HepG2 (cell line): ENCODE results near the gene ZNF747. TPM values are rescaled to one million over a fixed set of nuclear protein-coding genes. Genes with fewer than 3 reads are reported as not detected.
A peak's percentile ranks its signal among the peaks of the same experiment; 100 is the strongest.
"Not testable (repeated sequence)": the region's sequence is repeated elsewhere in the genome, so short reads cannot be mapped to it uniquely, and the experiment has no call there.

Experiments used
- CREM ChIP-seq, 2 experiments: sonication (generic) in 1 of 2; formaldehyde crosslinking in 1 of 2; IDR thresholded peaks; 2 replicates each; pipeline versions ENCODE4 v1.4.0 to v1.6.1; 2016 to 2020; ENCODE audit warnings: antibody characterized with exemption in 1 of 2, mild to moderate bottlenecking in 1 of 2, missing genetic modification reagents in 1 of 2
- ELF4 ChIP-seq: sonication (generic); formaldehyde crosslinking; IDR thresholded peaks from 2 replicates; pipeline ENCODE4 v1.5.0; 2020; ENCODE audit warnings: missing genetic modification reagents, mild to moderate bottlenecking, moderate library complexity, borderline replicate concordance
- HDAC2 ChIP-seq: sonication (generic); formaldehyde crosslinking; IDR thresholded peaks from 2 replicates; pipeline ENCODE4 v1.4.0; 2020; ENCODE audit warnings: missing genetic modification reagents
- HMG20A ChIP-seq: IDR thresholded peaks from 2 replicates; pipeline ENCODE4 v1.6.1; 2016; ENCODE audit warnings: borderline replicate concordance
- HOXA3 ChIP-seq: sonication (generic); formaldehyde crosslinking; IDR thresholded peaks from 2 replicates; pipeline ENCODE4 v1.5.0; 2020; ENCODE audit warnings: missing genetic modification reagents
- JDP2 ChIP-seq: sonication (generic); formaldehyde crosslinking; IDR thresholded peaks from 2 replicates; pipeline ENCODE4 v1.8.1; 2022; ENCODE audit warnings: missing genetic modification reagents, borderline replicate concordance
- POGZ ChIP-seq: sonication (generic); formaldehyde crosslinking; IDR thresholded peaks from 2 replicates; pipeline ENCODE4 v1.4.0; 2020; ENCODE audit warnings: mild to moderate bottlenecking, missing genetic modification reagents
- SP4 ChIP-seq: sonication (generic); formaldehyde crosslinking; IDR thresholded peaks from 2 replicates; pipeline ENCODE4 v1.8.1; 2023; ENCODE audit warnings: mild to moderate bottlenecking, missing genetic modification reagents
- ZEB1 ChIP-seq: IDR thresholded peaks from 2 replicates; pipeline ENCODE4 v1.6.1; 2012; ENCODE audit warnings: mild to moderate bottlenecking, low read depth, inconsistent platforms; ENCODE audit not compliant: insufficient replicate concordance
- ZMYM4 ChIP-seq: sonication (generic); formaldehyde crosslinking; IDR thresholded peaks from 2 replicates; pipeline ENCODE4 v1.8.1; 2023; ENCODE audit warnings: mild to moderate bottlenecking, missing genetic modification reagents
- ZNF564 ChIP-seq: sonication (generic); formaldehyde crosslinking; IDR thresholded peaks from 2 replicates; pipeline ENCODE4 v1.8.1; 2023; ENCODE audit warnings: mild to moderate bottlenecking, missing genetic modification reagents
- ZNF816 ChIP-seq: sonication (generic); formaldehyde crosslinking; IDR thresholded peaks from 2 replicates; pipeline ENCODE4 v1.8.0; 2022; ENCODE audit warnings: missing genetic modification reagents, mild to moderate bottlenecking, borderline replicate concordance
- polyA plus RNA-seq, 8 experiments: library from polyadenylated mRNA; depleted of rRNA in 3 of 8; stranded (reverse) in 7 of 8; unstranded in 1 of 8; fragments of >200 nt; fragmentation: Illumina TruSeq in 4 of 8; extraction: Trizol in 4 of 8; gene quantifications; 2 replicates each; pipeline versions ENCODE4 v1.2.1 to v1.2.3, GENCODE V29; 2011 to 2016; ENCODE audit warnings: low read depth in 4 of 8, missing spikeins in 1 of 8, mixed read lengths in 1 of 8; ENCODE audit not compliant: insufficient read depth in 1 of 8
- total RNA-seq, 5 experiments: library from RNA; depleted of rRNA; stranded (reverse); fragments of >200 nt; fragmentation: Illumina TruSeq; extraction: Trizol; gene quantifications; 2 replicates each; pipeline ENCODE4 v1.2.3, GENCODE V29; 2016; ENCODE audit warnings: low read depth in 1 of 5
- TF ChIP-seq, protein P1 (sequence below): sonication (generic); formaldehyde crosslinking; IDR thresholded peaks from 2 replicates; pipeline ENCODE4 v1.8.0; 2022; ENCODE audit warnings: missing genetic modification reagents, mild to moderate bottlenecking, moderate library complexity, borderline replicate concordance
- TF ChIP-seq, protein P2 (sequence below): sonication (generic); formaldehyde crosslinking; conservative IDR thresholded peaks from 2 replicates; pipeline ENCODE4 v1.8.1; 2023; ENCODE audit warnings: missing genetic modification reagents
- TF ChIP-seq, protein P3 (sequence below): sonication (generic); formaldehyde crosslinking; IDR thresholded peaks from 2 replicates; pipeline ENCODE4 v1.5.1; 2020; ENCODE audit warnings: mild to moderate bottlenecking, missing genetic modification reagents, borderline replicate concordance
- TF ChIP-seq, protein P4 (sequence below): sonication (generic); formaldehyde crosslinking; IDR thresholded peaks from 2 replicates; pipeline ENCODE4 v1.5.1; 2020; ENCODE audit warnings: missing genetic modification reagents, mild to moderate bottlenecking, borderline replicate concordance

Gene ZNF747
- total and polyA plus RNA-seq, 2 of the 13 experiments (the other 11 are each of a cell fraction or from before 2014, with no cell fraction given): 7.2 to 10.2 TPM

DNA sequence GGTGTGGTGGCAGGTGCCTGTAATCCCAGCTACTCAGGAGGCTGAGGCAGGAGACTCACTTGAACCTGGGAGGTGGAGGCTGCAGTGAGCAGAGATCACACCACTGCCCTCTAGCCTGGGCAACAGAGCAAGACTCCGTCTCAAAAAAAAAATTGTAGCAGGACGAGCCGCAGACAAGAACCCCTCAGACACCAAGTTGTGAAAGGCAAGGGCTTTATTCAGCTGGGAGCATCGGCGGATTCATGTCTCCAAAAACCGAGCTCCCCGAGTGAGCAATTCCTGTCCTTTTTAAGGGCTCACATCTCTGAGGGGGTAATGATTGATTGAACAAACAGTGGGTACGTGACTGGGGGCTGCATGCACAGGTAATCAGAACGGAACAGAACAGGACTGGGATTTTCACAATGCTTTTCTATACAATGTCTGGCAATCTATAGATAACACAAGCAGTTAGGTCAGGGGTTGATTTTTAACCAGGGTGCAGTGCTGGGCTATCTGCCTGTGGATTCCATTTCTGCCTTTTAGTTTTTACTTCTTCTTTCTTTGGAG is 6.3 kb upstream of the ZNF747 start (continued):
- peak; percentile 89; the same call in 1 of the 2 replicates for TF ChIP-seq ZNF816
- TF ChIP-seq, protein P1, sequence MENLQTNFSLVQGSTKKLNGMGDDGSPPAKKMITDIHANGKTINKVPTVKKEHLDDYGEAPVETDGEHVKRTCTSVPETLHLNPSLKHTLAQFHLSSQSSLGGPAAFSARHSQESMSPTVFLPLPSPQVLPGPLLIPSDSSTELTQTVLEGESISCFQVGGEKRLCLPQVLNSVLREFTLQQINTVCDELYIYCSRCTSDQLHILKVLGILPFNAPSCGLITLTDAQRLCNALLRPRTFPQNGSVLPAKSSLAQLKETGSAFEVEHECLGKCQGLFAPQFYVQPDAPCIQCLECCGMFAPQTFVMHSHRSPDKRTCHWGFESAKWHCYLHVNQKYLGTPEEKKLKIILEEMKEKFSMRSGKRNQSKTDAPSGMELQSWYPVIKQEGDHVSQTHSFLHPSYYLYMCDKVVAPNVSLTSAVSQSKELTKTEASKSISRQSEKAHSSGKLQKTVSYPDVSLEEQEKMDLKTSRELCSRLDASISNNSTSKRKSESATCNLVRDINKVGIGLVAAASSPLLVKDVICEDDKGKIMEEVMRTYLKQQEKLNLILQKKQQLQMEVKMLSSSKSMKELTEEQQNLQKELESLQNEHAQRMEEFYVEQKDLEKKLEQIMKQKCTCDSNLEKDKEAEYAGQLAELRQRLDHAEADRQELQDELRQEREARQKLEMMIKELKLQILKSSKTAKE (CRISPR knock-in tag): peak; percentile 92
- 0 out of 2 replicates have a peak, but pooled peaks have one; percentile 38 for TF ChIP-seq SP4 (CRISPR knock-in tag)
- TF ChIP-seq JDP2 (CRISPR knock-in tag): peak; percentile 38; the same call in 1 of the 2 replicates
- peak; percentile 86 for TF ChIP-seq ZEB1
- TF ChIP-seq HMG20A (CRISPR knock-in tag): 0 out of 2 replicates have a peak, but pooled peaks have one; percentile 15
- TF ChIP-seq HDAC2 (CRISPR knock-in tag): peak; percentile 92
- TF ChIP-seq ZMYM4 (CRISPR knock-in tag): peak; percentile 54; the same call in 1 of the 2 replicates
- peak; percentile 80 for TF ChIP-seq POGZ (CRISPR knock-in tag)
- peak; percentile 78 for TF ChIP-seq ZNF564 (CRISPR knock-in tag)
- TF ChIP-seq HOXA3 (CRISPR knock-in tag): peak; percentile 88
- peak; percentile 72; the same call in 1 of the 2 replicates for TF ChIP-seq ELF4 (CRISPR knock-in tag)
- TF ChIP-seq, protein P2, sequence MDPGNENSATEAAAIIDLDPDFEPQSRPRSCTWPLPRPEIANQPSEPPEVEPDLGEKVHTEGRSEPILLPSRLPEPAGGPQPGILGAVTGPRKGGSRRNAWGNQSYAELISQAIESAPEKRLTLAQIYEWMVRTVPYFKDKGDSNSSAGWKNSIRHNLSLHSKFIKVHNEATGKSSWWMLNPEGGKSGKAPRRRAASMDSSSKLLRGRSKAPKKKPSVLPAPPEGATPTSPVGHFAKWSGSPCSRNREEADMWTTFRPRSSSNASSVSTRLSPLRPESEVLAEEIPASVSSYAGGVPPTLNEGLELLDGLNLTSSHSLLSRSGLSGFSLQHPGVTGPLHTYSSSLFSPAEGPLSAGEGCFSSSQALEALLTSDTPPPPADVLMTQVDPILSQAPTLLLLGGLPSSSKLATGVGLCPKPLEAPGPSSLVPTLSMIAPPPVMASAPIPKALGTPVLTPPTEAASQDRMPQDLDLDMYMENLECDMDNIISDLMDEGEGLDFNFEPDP (CRISPR knock-in tag): 0 out of 2 replicates have a peak, but pooled peaks have one; percentile 41
- TF ChIP-seq, protein P3, sequence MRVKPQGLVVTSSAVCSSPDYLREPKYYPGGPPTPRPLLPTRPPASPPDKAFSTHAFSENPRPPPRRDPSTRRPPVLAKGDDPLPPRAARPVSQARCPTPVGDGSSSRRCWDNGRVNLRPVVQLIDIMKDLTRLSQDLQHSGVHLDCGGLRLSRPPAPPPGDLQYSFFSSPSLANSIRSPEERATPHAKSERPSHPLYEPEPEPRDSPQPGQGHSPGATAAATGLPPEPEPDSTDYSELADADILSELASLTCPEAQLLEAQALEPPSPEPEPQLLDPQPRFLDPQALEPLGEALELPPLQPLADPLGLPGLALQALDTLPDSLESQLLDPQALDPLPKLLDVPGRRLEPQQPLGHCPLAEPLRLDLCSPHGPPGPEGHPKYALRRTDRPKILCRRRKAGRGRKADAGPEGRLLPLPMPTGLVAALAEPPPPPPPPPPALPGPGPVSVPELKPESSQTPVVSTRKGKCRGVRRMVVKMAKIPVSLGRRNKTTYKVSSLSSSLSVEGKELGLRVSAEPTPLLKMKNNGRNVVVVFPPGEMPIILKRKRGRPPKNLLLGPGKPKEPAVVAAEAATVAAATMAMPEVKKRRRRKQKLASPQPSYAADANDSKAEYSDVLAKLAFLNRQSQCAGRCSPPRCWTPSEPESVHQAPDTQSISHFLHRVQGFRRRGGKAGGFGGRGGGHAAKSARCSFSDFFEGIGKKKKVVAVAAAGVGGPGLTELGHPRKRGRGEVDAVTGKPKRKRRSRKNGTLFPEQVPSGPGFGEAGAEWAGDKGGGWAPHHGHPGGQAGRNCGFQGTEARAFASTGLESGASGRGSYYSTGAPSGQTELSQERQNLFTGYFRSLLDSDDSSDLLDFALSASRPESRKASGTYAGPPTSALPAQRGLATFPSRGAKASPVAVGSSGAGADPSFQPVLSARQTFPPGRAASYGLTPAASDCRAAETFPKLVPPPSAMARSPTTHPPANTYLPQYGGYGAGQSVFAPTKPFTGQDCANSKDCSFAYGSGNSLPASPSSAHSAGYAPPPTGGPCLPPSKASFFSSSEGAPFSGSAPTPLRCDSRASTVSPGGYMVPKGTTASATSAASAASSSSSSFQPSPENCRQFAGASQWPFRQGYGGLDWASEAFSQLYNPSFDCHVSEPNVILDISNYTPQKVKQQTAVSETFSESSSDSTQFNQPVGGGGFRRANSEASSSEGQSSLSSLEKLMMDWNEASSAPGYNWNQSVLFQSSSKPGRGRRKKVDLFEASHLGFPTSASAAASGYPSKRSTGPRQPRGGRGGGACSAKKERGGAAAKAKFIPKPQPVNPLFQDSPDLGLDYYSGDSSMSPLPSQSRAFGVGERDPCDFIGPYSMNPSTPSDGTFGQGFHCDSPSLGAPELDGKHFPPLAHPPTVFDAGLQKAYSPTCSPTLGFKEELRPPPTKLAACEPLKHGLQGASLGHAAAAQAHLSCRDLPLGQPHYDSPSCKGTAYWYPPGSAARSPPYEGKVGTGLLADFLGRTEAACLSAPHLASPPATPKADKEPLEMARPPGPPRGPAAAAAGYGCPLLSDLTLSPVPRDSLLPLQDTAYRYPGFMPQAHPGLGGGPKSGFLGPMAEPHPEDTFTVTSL (CRISPR knock-in tag): peak; percentile 88
- peak; percentile 72 for TF ChIP-seq CREM (IDR thresholded peaks at IDR 0.05)
- TF ChIP-seq CREM (CRISPR knock-in tag; IDR thresholded peaks at IDR 0.05): not testable (repeated sequence)
- TF ChIP-seq, protein P4, sequence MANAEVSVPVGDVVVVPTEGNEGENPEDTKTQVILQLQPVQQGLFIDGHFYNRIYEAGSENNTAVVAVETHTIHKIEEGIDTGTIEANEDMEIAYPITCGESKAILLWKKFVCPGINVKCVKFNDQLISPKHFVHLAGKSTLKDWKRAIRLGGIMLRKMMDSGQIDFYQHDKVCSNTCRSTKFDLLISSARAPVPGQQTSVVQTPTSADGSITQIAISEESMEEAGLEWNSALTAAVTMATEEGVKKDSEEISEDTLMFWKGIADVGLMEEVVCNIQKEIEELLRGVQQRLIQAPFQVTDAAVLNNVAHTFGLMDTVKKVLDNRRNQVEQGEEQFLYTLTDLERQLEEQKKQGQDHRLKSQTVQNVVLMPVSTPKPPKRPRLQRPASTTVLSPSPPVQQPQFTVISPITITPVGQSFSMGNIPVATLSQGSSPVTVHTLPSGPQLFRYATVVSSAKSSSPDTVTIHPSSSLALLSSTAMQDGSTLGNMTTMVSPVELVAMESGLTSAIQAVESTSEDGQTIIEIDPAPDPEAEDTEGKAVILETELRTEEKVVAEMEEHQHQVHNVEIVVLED (CRISPR knock-in tag): peak; percentile 44; the same call in 1 of the 2 replicates
